ENCODE measurements around the gene KRTAP3-3.

Gene KRTAP3-3

DNA sequence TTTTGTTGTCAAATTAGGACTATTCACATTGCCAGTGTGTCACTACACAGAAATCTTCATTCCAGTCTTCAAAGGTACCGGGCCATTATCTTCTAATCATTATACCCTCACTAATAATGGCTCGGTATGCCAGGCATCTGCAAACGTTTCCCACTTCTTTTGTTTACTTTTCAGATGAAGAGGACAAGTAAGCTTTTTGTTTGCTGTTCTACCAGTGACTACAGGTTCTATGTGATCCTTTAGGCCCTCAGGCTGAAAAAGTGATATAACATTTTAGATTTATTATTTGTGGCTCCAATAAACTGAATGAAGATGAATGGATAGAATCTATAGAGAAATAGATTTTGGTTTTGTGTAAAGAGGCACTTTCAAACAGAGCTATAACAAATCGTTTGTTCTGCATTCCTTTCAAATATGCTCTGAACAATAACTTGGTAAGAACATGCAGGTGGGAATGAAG, 15.4 kb upstream of the KRTAP3-3 start:
- in situ Hi-C loops (cut with HindIII; ENCODE audit: low sequenced_read_pairs), result no loop called here

DNA sequence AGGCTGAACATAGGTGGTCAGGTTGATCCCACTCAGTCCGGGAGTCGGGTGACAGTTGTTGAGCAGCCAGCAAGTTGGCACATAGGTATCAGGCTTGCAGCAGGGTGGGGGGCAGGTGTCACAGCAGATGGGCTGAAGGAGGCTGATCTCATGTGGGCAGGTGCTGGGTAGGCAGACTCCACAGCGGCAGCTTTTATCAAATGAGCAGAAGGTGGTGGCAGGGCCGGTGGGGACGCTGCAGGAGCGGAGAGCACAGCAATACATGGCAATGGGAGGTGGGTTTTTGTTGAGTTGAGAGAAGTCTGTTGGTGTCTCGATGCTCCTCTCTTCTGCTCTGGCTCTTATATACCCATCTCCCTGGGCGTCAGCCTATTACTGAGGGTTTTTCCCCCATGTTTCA, 14.8 kb upstream of the KRTAP3-3 start, which contains the start of gene KRTAP3-1:
TSS of gene KRTAP3-1 (minus strand) at position 318 of the 400 bp plus-strand sequence. CDS start at position 264, 54 bp downstream.
- in situ Hi-C loops (cut with HindIII; ENCODE audit: low sequenced_read_pairs), result no loop called here

DNA sequence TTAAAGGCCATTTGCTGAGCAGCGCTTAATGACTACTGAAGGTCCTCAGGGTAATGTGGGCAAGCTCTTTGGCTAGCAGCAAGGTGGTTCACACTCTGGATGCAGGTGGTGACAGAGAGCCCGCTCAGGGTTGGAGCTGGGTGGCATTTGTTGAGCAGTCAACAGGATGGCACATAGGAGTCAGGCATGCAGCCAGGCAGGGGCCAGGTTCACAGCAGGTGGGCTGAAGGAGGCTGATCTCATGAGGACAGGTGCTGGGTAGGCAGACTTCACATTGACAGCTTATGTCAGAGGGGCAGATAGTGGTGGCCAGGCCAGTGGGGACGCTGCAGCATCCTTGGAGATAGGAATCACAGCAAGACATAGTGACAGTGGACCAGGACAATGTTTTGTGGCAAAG, 10.4 kb upstream of the KRTAP3-3 start:
- in situ Hi-C loops (cut with HindIII; ENCODE audit: low sequenced_read_pairs), result no loop called here

DNA sequence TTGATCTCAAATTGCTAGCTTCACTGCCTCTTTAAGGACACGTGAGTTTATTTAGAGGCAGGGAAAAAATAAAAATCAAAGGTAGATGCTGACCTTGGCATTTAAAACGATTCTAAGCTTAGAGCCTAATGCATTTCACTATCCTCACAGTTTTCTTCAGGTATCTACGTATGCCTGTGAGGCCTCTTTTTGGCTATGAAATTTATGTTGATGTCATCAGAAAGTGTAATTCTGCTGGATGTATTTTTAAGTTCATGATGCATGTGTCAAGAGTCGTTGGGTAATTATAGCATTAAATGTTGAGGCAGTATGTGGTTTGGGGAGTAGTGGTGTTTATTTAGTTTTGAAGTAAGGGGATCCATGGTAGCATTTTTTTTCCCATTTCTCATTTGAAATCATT, 10.0 kb upstream of the KRTAP3-3 start:
- in situ Hi-C loops (cut with HindIII; ENCODE audit: low sequenced_read_pairs), result no loop called here

DNA sequence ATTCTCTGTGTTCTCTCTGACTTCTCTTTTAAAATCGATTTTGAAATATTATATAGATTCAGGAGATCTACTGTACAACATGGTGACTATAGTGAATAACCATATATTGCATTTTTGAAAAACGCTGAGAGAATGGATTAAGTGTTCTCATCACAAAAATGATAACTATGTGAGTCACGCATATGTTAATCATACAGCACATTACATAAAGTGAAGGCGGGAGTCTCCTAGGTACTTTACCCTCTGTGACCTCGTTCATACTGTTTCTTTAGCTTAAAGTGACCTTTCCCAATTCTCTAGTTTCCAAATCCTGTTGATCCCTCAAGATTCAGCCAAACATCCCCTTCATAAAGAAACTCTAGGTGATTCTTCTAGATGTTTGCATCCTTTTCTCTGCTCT, 8.8 kb upstream of the KRTAP3-3 start:
- in situ Hi-C loops (cut with HindIII; ENCODE audit: low sequenced_read_pairs), result no loop called here

DNA sequence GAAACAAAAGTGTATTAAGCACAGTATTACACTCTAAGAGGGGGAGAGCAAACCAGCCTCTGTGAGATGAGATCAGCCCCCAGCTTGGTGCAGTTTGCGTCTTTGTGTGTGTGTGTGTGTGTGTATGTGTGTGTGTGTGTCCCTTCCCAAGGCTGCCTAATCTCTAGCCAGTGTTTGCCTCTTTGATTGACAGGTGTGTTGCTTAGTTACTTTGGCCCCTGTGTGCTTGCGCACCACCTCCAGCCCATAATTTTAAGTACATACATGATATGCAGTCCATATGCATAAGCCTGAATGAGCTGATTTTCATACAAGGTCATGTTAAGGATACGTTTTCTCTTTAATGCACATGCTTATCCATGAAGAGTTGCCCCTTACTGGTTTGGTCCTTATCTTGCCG, 7.8 kb upstream of the KRTAP3-3 start:
- in situ Hi-C loops (cut with HindIII; ENCODE audit: low sequenced_read_pairs), result no loop called here

DNA sequence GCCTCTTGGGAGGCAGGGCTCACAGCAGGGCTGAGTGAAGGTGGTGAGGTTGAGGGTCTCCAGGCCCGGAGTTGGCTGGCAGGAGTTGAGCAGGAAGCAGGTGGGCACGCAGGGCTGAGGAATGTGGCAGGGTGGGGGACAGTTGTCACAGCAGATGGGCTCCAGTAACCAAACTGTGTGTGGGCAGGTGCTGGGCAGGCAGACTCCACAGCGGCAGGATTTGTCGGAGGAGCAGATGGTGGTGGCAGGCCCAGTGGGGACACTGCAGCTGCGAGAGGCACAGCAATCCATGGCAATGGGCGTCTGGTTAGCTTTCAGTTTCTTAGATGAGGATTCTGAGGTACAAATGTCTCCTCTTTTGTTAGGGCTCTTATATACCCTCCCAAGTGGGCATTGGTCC, 5.6 kb upstream of the KRTAP3-3 start, which contains the start of gene KRTAP3-2:
TSS of gene KRTAP3-2 (minus strand) at position 344 of the 400 bp plus-strand sequence. CDS start at position 291, 53 bp downstream.
- in situ Hi-C loops (cut with HindIII; ENCODE audit: low sequenced_read_pairs), result loop anchor here (5.0 kb wide), 1 partner anchor 33 kb away; the partner anchor contains the start of genes KRTAP1-3 and KRTAP1-4

DNA sequence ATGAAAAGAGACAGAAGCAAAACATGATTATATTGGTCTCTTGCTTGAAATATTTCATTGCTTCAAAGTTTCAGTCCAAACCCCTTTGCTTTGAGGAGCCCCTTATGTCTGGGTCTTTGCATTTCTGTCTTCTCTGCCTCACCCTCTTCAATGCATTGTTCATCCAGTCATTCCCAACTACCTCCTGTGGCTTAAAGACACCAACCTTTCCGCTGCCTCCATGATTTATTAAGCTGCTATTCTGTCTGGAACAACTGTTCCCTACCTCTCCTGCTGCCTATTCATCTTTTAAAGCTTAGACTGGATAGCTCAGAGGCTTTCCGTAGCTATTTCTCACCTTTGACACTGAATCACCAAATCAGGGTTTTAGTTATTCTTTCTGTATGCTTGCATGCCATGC, 3.4 kb upstream of the KRTAP3-3 start:
- in situ Hi-C loops (cut with HindIII; ENCODE audit: low sequenced_read_pairs), result loop anchor here (5.0 kb wide), 1 partner anchor 35 kb away; the partner anchor contains the start of genes KRTAP1-3 and KRTAP1-4

DNA sequence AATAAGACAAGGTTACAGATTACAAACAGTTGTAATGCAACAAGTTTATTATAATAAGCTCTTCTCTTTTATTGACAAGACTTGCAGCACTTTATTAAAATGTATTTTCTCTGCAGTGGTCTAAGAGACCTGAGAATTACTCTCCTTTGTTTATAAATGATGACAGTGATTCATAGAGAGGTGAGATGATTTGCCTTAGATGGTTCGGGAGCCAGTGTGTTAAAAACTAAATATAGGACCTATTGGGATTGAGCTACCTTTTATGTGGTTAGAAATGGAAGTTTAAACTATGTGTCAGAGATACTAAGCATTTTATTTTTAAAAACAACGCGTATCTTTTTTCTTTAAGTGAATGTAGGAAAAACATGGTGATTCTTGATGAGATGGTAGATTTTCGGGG, 2.9 kb upstream of the KRTAP3-3 start:
- in situ Hi-C loops (cut with HindIII; ENCODE audit: low sequenced_read_pairs), result loop anchor here (5.0 kb wide), 1 partner anchor 35 kb away; the partner anchor contains the start of genes KRTAP1-3 and KRTAP1-4

DNA sequence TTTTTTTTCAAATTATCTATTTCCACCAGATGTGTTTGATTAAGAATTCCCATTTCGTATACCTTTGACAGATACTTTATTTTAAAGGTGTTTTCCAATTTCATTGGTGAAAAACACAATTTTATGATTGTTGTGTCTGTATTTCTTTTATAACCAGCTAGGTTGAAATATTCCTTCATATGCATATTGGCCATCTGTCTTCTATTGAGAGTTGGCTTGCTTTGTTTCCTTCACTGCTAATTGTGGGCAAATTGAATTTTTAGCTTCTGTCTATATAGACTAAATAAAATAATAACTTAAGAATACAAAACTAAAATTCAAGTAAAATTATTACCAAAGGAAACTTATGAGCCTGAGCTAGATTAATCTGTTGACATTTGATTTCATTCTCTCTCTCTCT, 1.2 kb upstream of the KRTAP3-3 start:
- in situ Hi-C loops (cut with HindIII; ENCODE audit: low sequenced_read_pairs), result loop anchor here (5.0 kb wide), 1 partner anchor 37 kb away; the partner anchor contains the start of genes KRTAP1-3 and KRTAP1-4

DNA sequence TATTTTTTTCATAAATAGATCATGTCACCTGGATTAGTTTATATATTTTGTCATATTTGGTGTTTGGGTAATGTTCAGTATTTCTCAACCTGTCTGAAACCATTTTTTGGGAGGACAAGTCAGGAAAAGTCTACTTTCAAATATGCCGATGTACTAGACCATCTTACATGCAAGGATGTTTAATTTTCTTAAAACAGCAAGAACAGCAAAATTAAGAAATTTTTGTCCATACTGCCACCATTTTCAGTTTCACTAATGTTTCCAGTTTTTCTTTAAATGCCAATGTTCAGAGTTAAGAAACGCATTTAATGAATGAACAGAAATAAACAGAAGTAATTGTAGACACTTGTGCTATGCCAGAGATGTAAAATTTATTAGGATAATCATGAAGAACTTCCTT, 880 bp downstream of the KRTAP3-3 start:
- in situ Hi-C loops (cut with HindIII; ENCODE audit: low sequenced_read_pairs), result no loop called here

DNA sequence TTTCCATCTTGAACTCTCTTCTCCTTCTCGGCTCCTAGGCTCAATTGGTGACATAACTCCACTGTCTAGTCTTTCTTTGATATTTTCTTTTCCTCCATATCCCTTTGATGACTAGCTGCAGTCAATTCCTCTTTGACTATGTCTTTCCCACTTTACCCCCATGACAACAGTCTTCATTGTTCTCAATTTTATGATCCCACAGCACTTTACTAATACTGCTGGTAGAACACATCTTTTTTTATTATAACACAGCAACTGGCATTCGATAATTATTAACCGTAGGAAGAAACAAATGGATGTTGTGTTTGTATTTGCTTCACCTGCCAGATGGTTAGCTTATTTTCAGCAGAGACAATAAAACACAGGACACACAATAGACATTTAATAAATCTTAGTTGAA, 1.3 kb downstream of the KRTAP3-3 start:
- in situ Hi-C loops (cut with HindIII; ENCODE audit: low sequenced_read_pairs), result no loop called here

DNA sequence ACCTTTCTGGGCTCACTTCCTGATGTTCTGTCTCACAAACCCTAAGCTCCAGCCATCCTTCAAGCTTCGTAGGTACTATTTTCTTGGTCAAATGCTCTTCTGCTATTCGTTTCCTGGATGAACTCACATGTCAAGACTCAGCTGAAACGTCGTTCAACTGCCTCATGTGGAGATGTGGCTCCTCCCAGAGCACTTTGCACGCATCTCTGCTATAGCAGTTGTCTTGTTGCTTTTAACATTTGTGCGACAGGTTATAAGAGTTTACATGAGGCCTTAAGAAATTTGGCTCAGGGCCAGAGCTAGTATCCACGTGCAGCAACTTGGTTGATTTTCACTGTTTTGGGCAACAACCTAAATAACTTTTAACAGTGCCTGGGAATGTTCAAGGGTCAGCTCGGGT, 7.0 kb downstream of the KRTAP3-3 start:
- in situ Hi-C loops (cut with HindIII; ENCODE audit: low sequenced_read_pairs), result no loop called here

DNA sequence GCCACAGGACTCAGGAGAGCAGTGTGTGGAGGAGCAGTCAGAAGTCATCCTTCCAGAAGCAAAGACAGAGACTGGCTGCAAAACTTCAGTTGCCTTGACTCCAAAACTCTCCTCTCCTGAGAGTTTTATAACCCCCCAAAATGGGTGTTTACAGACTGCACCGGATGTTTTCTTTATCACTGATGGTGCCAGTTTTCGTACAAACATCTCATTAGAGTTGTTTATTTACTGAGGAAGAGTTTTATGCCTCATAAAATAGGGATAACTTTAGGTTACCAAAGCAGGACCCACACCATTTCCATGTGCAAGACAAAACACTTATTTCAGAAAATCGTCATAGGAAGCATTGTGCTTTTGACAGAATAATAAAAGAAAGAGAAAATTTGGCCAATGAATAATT, 9.7 kb downstream of the KRTAP3-3 start, which contains the start of gene KRT40:
TSS of gene KRT40 (minus strand) at position 101 of the 400 bp plus-strand sequence. CDS start at position 48, 53 bp downstream.
- in situ Hi-C loops (cut with HindIII; ENCODE audit: low sequenced_read_pairs), result no loop called here

DNA sequence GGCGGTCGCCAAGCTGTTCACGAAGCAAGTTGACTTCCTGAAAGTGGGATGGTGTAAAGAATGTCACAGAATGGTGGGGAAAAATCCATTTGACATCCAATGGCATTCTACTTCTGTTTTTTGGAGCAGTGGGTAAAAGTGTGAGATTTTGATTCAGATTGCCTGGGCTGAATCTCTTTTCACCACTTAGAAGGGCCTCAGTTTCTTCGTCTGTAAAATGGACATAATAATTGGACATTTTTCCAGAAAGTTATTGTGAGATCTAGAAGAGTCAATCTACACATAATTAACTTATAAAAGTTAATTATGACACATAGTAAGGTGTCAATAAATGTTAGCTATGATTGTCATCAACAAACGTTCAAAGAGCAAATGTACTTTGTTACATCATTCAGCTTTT, 12.8 kb downstream of the KRTAP3-3 start:
- in situ Hi-C loops (cut with HindIII; ENCODE audit: low sequenced_read_pairs), result no loop called here

DNA sequence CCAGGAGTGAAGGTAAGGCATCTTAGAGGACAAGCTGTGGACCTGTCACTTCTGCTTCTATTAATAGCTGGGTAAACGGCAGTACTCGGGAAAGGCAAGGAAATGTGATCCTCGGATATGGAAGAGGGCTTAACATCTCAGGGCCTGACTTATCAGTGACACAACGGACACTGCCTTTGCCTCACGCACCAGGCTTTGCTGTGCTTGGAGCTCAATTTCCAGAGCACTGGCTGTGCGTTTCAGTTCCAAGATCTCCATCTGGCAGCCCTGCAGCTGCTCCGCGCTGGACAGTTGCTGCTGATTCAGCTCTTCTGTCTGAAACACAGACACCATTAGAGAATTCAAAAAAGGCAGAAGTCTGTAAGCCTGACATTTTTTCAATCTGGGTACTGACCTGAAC, 13.4 kb downstream of the KRTAP3-3 start:
- in situ Hi-C loops (cut with HindIII; ENCODE audit: low sequenced_read_pairs), result no loop called here

DNA sequence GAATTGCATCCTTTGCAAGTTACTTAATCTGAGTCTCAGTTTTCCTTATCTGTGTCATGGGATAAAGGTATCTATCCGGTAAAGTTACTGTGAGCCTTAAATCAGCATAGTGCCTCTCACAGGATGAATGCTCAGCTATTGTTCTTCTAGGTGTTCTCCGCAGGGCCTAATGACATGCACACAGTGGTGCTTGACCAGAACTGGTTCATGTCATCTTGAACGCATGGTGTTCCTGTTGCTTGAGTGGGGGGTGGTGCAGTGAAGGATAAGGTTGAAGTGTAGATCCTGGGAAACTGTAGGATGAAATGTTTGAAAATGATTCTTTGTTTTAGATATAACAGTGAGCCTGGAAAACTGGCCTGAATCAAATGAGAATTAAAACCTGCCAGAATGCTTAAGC, 13.8 kb downstream of the KRTAP3-3 start:
- in situ Hi-C loops (cut with HindIII; ENCODE audit: low sequenced_read_pairs), result no loop called here

DNA sequence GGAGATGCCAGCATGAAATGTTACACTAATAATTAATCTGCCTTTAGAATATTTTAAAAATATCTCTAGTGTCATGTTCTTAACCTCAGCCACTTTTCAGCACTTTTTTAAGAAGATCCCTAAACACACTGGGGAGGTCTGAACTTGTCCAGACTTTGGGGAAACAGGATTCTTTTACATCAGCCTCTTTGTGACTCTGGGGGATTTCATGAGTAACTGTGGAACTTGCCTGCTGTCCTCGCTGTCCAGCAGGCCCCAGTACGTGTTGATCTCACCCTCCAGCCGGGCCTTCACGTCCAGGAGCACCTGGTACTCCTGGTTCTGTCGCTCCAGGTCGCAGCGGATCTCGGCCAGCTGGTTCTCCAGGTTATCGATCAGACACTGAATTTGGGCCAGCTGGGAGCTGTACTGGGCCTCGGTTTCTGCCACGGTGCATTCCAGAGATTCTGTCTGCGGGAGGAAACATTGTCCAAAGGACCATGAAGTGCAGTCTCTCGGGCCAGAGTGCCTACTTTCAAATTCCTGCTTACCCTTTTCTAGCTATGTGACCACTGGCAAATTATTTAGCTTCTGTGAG, 15.3 kb downstream of the KRTAP3-3 start:
- in situ Hi-C loops (cut with HindIII; ENCODE audit: low sequenced_read_pairs), result no loop called here

DNA sequence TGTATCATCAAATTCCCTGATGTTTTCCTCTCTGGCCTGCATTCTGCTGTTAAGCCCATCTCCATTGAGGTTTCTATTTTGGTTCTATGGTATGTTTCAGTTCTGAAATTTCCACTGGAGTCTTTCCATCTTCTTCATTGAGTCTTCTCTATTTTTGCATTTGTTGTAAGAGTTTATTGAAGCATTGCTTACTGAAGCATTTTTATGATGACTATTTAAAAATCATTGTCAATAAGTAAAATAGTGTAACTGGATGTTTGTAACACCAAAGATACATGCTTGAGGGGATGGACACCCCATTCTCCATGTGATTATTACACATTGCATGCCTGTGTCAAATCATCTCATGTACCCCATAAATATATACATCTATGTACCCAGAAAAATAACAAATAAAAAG, 18.4 kb downstream of the KRTAP3-3 start:
- in situ Hi-C loops (cut with HindIII; ENCODE audit: low sequenced_read_pairs), result no loop called here

DNA sequence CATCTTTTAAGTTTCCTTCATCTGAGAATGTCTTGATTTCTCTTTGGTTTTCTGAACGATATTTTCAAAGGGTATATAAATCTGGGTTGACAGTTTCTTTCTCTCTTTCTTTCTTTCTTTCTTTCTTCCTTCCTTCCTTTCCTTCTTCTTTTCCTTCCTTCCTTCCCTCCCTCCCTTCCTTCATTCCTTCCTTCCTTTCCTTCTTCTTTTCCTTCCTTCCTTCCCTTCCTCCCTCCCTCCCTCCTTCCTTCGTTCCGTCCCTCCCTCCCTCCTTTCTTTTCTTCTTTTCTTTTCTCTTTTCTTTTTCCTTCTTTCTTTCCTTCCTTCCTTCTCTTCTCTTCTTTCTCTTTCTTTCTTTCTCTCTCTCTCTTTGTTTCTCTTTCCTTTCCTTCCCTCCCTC, 19.6 kb downstream of the KRTAP3-3 start:
- in situ Hi-C loops (cut with HindIII; ENCODE audit: low sequenced_read_pairs), result no loop called here

DNA sequence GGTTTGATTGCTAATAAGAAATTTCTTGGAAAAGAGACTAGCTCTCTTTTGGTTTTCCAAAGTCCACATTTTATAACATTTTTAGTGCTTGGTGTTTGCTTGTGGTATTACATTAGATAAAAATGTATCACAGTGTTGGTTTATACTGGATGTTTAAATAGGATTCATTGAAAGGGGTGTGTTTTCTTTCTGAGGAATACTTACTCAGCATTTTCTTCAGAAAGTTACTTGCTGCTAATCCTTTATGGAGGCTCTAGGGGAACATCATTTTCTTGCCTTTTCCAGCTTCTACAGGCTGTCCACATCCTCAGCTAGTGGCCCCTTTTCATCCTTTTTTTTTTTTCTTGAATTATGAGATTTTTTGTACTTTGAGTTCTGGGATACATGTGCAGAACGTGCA, 26.4 kb downstream of the KRTAP3-3 start:
- in situ Hi-C loops (cut with HindIII; ENCODE audit: low sequenced_read_pairs), result no loop called here

DNA sequence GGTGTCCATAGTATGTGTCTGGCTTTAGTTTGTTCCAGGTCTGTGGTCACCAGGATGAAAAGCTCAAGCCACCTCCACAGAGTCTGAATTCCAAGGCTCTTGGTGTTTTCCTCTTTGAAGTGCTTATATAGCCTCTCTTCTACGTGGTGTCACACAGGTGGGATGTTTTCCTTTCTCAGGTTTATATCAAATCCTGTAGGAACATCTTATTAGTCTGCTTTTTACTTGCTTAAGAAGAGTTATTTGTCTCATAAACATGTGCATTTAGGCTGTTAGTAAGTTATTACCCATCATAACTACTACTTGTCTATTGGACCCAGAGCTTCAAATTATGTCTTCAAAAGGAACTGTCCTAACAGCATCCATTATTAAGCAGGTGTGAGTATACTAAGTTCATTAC, 27.1 kb downstream of the KRTAP3-3 start, which contains the start of gene KRT39:
TSS of gene KRT39 (minus strand) at position 101 of the 400 bp plus-strand sequence. CDS start at position 9, 92 bp downstream.
- in situ Hi-C loops (cut with HindIII; ENCODE audit: low sequenced_read_pairs), result no loop called here

Data from endothelial cell of hepatic sinusoid (primary cell).